GM12878 (cell line): ENCODE data around the gene DMRTC2. TPM values are rescaled to one million over a fixed set of nuclear protein-coding genes. Genes with fewer than 3 reads are reported as not detected.

Experiments
- ATAC-seq: fragments of 200-7000 bp; cut with Tn5 transposase; 3 replicates; pipeline ENCODE4 v1.9.1; 2020; ENCODE audit warnings: mild to moderate bottlenecking, moderate library complexity
- BruUV-seq: library from RNA; stranded (reverse); fragments of 400-500 nt; replicated peaks from 2 replicates; lab custom pipeline; 2021; lab: Mats Ljungman, UMichigan
- CTCF ChIA-PET: fragments of 300-600 bp; sonication (Branson Sonifier 250); formaldehyde crosslinking; extraction: SDS; loops from one replicate; lab custom pipeline; 2021; ENCODE audit warnings: inconsistent platforms; lab: Yijun Ruan, JAX
- POLR2A ChIA-PET: fragments of 350-600 bp; formaldehyde crosslinking; extraction: SDS; loops from one replicate; lab custom pipeline; 2021; ENCODE audit warnings: inconsistent platforms; lab: Charles Lee
- RAD21 ChIA-PET: fragments of 300-600 bp; sonication (Branson Sonifier 250); formaldehyde crosslinking; loops from one replicate; lab custom pipeline; 2023; ENCODE audit warnings: antibody characterized with exemption; ENCODE audit not compliant: unreplicated experiment; lab: Charles Lee
- SMC1A ChIA-PET: fragments of 300-600 bp; sonication (Branson Sonifier 250); formaldehyde crosslinking; loops from one replicate; lab custom pipeline; 2023; ENCODE audit not compliant: unreplicated experiment, uncharacterized antibody; lab: Charles Lee
- DNase-seq: peaks from one replicate; pipeline ENCODE4 v3.0.0-alpha.2; 2011; ENCODE audit warnings: low read depth, low spot score
- FAIRE-seq: peaks from 3 replicates; lab custom pipeline; 2011; peaks lifted over from hg19 to GRCh38; lab: Jason Lieb, UNC
- H2AFZ ChIP-seq: 2 replicates; pipeline ENCODE4 v1.6.0; 2011; ENCODE audit warnings: low read depth, low read length, control low read depth; ENCODE audit not compliant: control insufficient read depth
- H3K27ac ChIP-seq: 2 replicates; pipeline ENCODE4 v1.5.1; 2011; ENCODE audit warnings: control low read depth; ENCODE audit not compliant: control insufficient read depth, insufficient read depth
- H3K27me3 ChIP-seq, 2 experiments: replicated peaks in 1 of 2; 2 replicates each; pipeline versions ENCODE4 v1.6.0 to v1.6.1; 2011; ENCODE audit warnings: low read length in 1 of 2; ENCODE audit not compliant: control insufficient read depth in 2 of 2, insufficient read depth in 2 of 2
- H3K36me3 ChIP-seq, 2 experiments: 2 replicates each; pipeline ENCODE4 v1.5.1; 2011; ENCODE audit warnings: low read length in 1 of 2; ENCODE audit not compliant: control insufficient read depth in 2 of 2, insufficient read depth in 2 of 2
- H3K4me1 ChIP-seq: 2 replicates; pipeline ENCODE4 v1.6.1; 2011; ENCODE audit warnings: mild to moderate bottlenecking, low read length, moderate library complexity, mixed read lengths; ENCODE audit not compliant: control insufficient read depth, insufficient read depth
- H3K4me2 ChIP-seq: 2 replicates; pipeline ENCODE4 v1.6.0; 2011; ENCODE audit warnings: control low read depth; ENCODE audit not compliant: control insufficient read depth, insufficient read depth
- H3K4me3 ChIP-seq: fragments of 200-600 bp; sonication (generic); 2 replicates; pipeline ENCODE4 v1.5.1; 2016
- H3K79me2 ChIP-seq: 2 replicates; pipeline ENCODE4 v1.6.0; 2011; ENCODE audit warnings: low read length; ENCODE audit not compliant: control insufficient read depth, insufficient read depth
- H3K9ac ChIP-seq: 2 replicates; pipeline ENCODE4 v1.8.0; 2011; ENCODE audit warnings: low read length, control low read depth, mixed read lengths; ENCODE audit not compliant: control insufficient read depth, insufficient read depth
- H3K9me3 ChIP-seq: replicated peaks from 3 replicates; pipeline ENCODE4 v1.5.1; 2011; ENCODE audit warnings: mild to moderate bottlenecking, low read length; ENCODE audit not compliant: control insufficient read depth, insufficient read depth
- H4K20me1 ChIP-seq: 2 replicates; pipeline ENCODE4 v1.6.0; 2011; ENCODE audit not compliant: control insufficient read depth, insufficient read depth
- BACH1 ChIP-seq: fragments of 450-650 bp; IDR thresholded peaks from 2 replicates; pipeline ENCODE4 v1.6.1; 2017; ENCODE audit warnings: mild to moderate bottlenecking, borderline replicate concordance
- BRCA1 ChIP-seq: IDR thresholded peaks from 2 replicates; pipeline ENCODE4 v1.6.1; 2011; ENCODE audit warnings: low read depth, low read length, improper control_type of control experiment
- CBX5 ChIP-seq: sonication (generic); IDR thresholded peaks from 2 replicates; pipeline ENCODE4 v1.6.1; 2016; ENCODE audit warnings: low read depth, moderate library complexity, mild to moderate bottlenecking, inconsistent platforms
- EGR1 ChIP-seq, 2 experiments: IDR thresholded peaks; 1 replicate in 1 of 2; 2 replicates in 1 of 2; pipeline ENCODE4 v1.6.1; 2011 to 2012; ENCODE audit warnings: low read depth in 2 of 2, low read length in 2 of 2, borderline replicate concordance in 1 of 2, mild to moderate bottlenecking in 1 of 2, moderate library complexity in 1 of 2
- HCFC1 ChIP-seq: fragments of 150-350 bp; IDR thresholded peaks from 2 replicates; pipeline ENCODE4 v1.6.1; 2014; ENCODE audit warnings: low read length
- HDAC2 ChIP-seq: fragments of 200-600 bp; sonication (generic); IDR thresholded peaks from 2 replicates; pipeline ENCODE4 v1.6.1; 2017
- JUNB ChIP-seq: IDR thresholded peaks from 2 replicates; pipeline ENCODE4 v1.6.1; 2016; ENCODE audit warnings: antibody characterized with exemption, mild to moderate bottlenecking
- MYB ChIP-seq: fragments of 150-350 bp; IDR thresholded peaks from 2 replicates; pipeline ENCODE4 v1.6.1; 2014; ENCODE audit warnings: mild to moderate bottlenecking, low read depth, low read length, borderline replicate concordance
- NR2C2 ChIP-seq: IDR thresholded peaks from 2 replicates; pipeline ENCODE4 v1.6.1; 2011; ENCODE audit warnings: borderline replicate concordance, low read depth; ENCODE audit not compliant: control insufficient read depth, insufficient read length
- POLR2AphosphoS2 ChIP-seq: IDR thresholded peaks from 2 replicates; pipeline ENCODE4 v1.6.1; 2011; ENCODE audit warnings: low read depth, mild to moderate bottlenecking, low read length, improper control_type of control experiment, moderate library complexity
- RFX5 ChIP-seq: IDR thresholded peaks from 2 replicates; pipeline ENCODE4 v1.6.1; 2011; ENCODE audit warnings: low read depth, low read length, improper control_type of control experiment
- SIX5 ChIP-seq: IDR thresholded peaks from 2 replicates; pipeline ENCODE4 v1.6.1; 2011; ENCODE audit warnings: mild to moderate bottlenecking, low read depth, low read length, moderate library complexity; ENCODE audit not compliant: severe bottlenecking
- TBL1XR1 ChIP-seq: IDR thresholded peaks from 2 replicates; pipeline ENCODE4 v1.6.1; 2012; ENCODE audit warnings: low read depth, low read length, improper control_type of control experiment
- TCF3 ChIP-seq: IDR thresholded peaks from 2 replicates; pipeline ENCODE4 v1.6.1; 2012; ENCODE audit warnings: low read depth, mild to moderate bottlenecking, low read length, borderline replicate concordance; ENCODE audit not compliant: insufficient read depth
- WGBS: methylation state at CpG from one replicate; pipeline ENCODE4 v1.1.6; 2016; ENCODE audit warnings: low lambda C conversion rate; ENCODE audit not compliant: insufficient replicate concordance, insufficient coverage; ENCODE audit errors: missing lambda C conversion rate; 5-methylcytosine and 5-hydroxymethylcytosine counted together
- in situ Hi-C: fragments of 300-500 bp; cut with MboI; formaldehyde crosslinking; loops from 9 replicates; pipeline ENCODE4 v1.14.3; 2018; ENCODE audit warnings: mixed read lengths
- intact Hi-C: fragments of 100-400 bp; cut with micrococcal nuclease; formaldehyde crosslinking; loops from one replicate; pipeline ENCODE4 v1.14.2; 2022; ENCODE audit not compliant: unreplicated experiment
- polyA plus RNA-seq, 11 experiments: library from polyadenylated mRNA; depleted of rRNA in 4 of 11; unstranded in 6 of 11; stranded (reverse) in 5 of 11; fragments of >200 nt; fragmentation: Nextera tagmentation in 4 of 11; fragmentation: Illumina TruSeq in 1 of 11; extraction: Ambion mirVana in 4 of 11; extraction: Trizol in 1 of 11; gene quantifications; 1 replicate in 1 of 11; 2 replicates in 10 of 11; pipeline versions ENCODE4 v1.2.1 to v1.2.3, GENCODE V29; 2011 to 2016; ENCODE audit warnings: inconsistent platforms in 2 of 11, missing spikeins in 2 of 11, low read depth in 1 of 11
- total RNA-seq, 4 experiments: library from RNA; depleted of rRNA in 3 of 4; stranded (reverse); fragments of >200 nt in 3 of 4; fragmentation: Illumina TruSeq in 1 of 4; extraction: Trizol in 1 of 4; gene quantifications; 2 replicates each; pipeline versions ENCODE4 v1.2.1 to v1.2.3, GENCODE V29; 2013 to 2021
- TF ChIP-seq, protein P1 (sequence below): fragments of 450-650 bp; IDR thresholded peaks from 2 replicates; pipeline ENCODE4 v1.6.1; 2017; ENCODE audit warnings: mild to moderate bottlenecking, low read depth, inconsistent platforms; ENCODE audit not compliant: poor library complexity, severe bottlenecking
- TF ChIP-seq, protein P2 (sequence below): fragments of 150-350 bp; IDR thresholded peaks from 2 replicates; pipeline ENCODE4 v1.6.1; 2014; ENCODE audit warnings: mild to moderate bottlenecking, low read depth, low read length
- TF ChIP-seq, protein P3 (sequence below): IDR thresholded peaks from 2 replicates; pipeline ENCODE4 v1.6.1; 2012; ENCODE audit warnings: low read depth, low read length, improper control_type of control experiment

The DMRTC2 gene
- total and polyA plus RNA-seq, 10 of the 15 experiments (the other 5 are each of a cell fraction or from before 2014, with no cell fraction given) = not detected

DNA sequence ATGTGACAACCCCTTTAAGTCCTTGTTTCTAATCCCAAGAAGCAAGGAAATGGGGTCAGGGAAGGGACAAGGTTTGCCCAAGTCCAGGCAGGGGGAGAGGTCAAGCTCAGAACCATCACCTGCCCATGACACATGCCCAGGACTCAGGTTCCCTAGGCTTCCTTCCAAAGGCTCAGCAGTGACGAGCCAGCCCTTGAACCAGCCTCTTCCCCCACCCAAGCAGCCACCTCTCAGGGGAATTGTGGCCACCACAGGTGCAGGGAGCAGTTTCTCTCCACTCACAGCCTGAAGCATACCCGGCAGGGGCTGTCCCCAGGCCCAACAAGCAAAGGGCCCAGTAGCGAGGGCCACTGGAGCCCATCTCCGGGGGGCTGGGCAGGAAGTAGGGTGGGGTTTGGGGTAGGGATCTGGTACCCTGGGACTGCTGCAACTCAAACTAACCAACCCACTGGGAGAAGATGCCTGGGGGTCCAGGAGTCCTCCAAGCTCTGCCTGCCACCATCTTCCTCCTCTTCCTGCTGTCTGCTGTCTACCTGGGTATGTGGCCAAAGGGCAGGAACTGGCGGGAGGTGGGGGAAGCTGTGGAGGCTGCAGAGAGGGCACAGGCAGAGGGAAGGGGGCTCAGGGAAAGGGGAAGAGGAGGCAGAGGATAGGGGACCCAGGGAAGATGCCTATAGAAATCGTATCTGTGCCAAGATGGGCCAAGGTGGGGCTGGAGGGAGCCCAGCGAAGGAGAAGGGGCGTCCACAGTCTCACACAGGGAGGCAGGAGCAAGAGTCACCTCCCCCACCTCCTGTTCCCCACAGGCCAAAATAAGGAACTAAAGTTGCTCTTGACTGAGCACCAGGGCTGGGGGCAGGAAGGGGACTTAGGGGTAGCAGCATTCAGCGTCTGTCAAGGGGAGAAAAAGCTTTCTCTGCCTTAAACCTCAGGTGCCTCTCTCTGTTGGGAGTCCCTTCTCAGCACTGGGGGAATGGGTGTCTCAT lies 32.3 kb downstream of the DMRTC2 start, which contains the start of gene CD79A:
CD79A (plus strand) TSS at position 433 of the 986 bp plus-strand sequence; CDS start at position 459, 26 bp downstream.
- intact Hi-C loops = loop anchor here (2.0 kb wide), 1 partner anchor 68 kb away; no protein-coding TSS in a partner anchor
- ATAC-seq = peak; percentile 78
- Histone ChIP-seq H3K9me3 (no peaks in the 10 kb centered on the region), H3K27ac (peak within 1 kb of the TSS; percentile 94), H2AFZ (no peak within 1 kb of the TSS), H3K4me3 (peak within 1 kb of the TSS; percentile 85), H3K79me2 (peaks cover 38% of the 10 kb centered on the region), H3K36me3 (peaks cover 3 to 4% of the 10 kb centered on the region in 2 experiments; a peak in 3 of 4 replicates), H3K9ac (peak within 1 kb of the TSS; percentile 83), H3K4me2 (peak within 1 kb of the TSS; percentile 97), H3K27me3 (no peaks in the 10 kb centered on the region), H3K4me1 (peaks cover 45% of the 10 kb centered on the region), H4K20me1 (no peaks in the 10 kb centered on the region)
- ChIA-PET POLR2A (interaction anchor here (0.9 to 3.7 kb wide), 10 partner anchors 10 to 250 kb away, joined by 3 to 44 read pairs (median 4); partner anchors contain the start of gene RPS19), CTCF (interaction anchor here (0.6 to 9.0 kb wide), 6 partner anchors 10 to 70 kb away, joined by 3 to 136 read pairs (median 12); partner anchors contain the start of genes ARHGEF1 and RPS19), RAD21 (interaction anchor here (0.7 to 8.7 kb wide), 8 partner anchors 8 to 68 kb away, joined by 3 to 120 read pairs (median 7); partner anchors contain the start of genes ARHGEF1, ERFL and RPS19), SMC1A (interaction anchor here (0.6 to 8.2 kb wide), 6 partner anchors 9 to 246 kb away, joined by 3 to 57 read pairs (median 14); partner anchors contain the start of gene RPS19)
- under 1% methylated on average over 9 of the region's 9 CpGs for WGBS
- in situ Hi-C loops = no loop called here
- peak; percentile 92 for DNase-seq
- TSS peak; percentile 94 for BruUV-seq
- FAIRE-seq = peak; percentile 59
- no peak for TF ChIP-seq HCFC1
- peak; percentile 87 for TF ChIP-seq TBL1XR1
- TF ChIP-seq, protein P1, sequence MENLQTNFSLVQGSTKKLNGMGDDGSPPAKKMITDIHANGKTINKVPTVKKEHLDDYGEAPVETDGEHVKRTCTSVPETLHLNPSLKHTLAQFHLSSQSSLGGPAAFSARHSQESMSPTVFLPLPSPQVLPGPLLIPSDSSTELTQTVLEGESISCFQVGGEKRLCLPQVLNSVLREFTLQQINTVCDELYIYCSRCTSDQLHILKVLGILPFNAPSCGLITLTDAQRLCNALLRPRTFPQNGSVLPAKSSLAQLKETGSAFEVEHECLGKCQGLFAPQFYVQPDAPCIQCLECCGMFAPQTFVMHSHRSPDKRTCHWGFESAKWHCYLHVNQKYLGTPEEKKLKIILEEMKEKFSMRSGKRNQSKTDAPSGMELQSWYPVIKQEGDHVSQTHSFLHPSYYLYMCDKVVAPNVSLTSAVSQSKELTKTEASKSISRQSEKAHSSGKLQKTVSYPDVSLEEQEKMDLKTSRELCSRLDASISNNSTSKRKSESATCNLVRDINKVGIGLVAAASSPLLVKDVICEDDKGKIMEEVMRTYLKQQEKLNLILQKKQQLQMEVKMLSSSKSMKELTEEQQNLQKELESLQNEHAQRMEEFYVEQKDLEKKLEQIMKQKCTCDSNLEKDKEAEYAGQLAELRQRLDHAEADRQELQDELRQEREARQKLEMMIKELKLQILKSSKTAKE = peak; percentile 60
- TF ChIP-seq POLR2AphosphoS2 = 0 out of 2 replicates have a peak, but pooled peaks have one; percentile 65
- TF ChIP-seq TCF3 = peak; percentile 99
- no peak for TF ChIP-seq RFX5
- TF ChIP-seq BACH1 = no peak
- peak in 1 of 2 experiments; percentile 42; a peak in 1 of 3 replicates for TF ChIP-seq EGR1 (IDR thresholded peaks at IDR 0.05; ENCODE audit: borderline replicate concordance in 1 of 2, low read depth in 2 of 2, low read length in 2 of 2)
- 0 out of 2 replicates have a peak, but pooled peaks have one; percentile 58 for TF ChIP-seq CBX5
- peak; percentile 72 for TF ChIP-seq MYB
- no peak for TF ChIP-seq SIX5
- TF ChIP-seq, protein P2, sequence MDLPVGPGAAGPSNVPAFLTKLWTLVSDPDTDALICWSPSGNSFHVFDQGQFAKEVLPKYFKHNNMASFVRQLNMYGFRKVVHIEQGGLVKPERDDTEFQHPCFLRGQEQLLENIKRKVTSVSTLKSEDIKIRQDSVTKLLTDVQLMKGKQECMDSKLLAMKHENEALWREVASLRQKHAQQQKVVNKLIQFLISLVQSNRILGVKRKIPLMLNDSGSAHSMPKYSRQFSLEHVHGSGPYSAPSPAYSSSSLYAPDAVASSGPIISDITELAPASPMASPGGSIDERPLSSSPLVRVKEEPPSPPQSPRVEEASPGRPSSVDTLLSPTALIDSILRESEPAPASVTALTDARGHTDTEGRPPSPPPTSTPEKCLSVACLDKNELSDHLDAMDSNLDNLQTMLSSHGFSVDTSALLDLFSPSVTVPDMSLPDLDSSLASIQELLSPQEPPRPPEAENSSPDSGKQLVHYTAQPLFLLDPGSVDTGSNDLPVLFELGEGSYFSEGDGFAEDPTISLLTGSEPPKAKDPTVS = no peak
- TF ChIP-seq BRCA1 = no peak
- TF ChIP-seq JUNB = no peak
- no peak for TF ChIP-seq NR2C2
- TF ChIP-seq, protein P3, sequence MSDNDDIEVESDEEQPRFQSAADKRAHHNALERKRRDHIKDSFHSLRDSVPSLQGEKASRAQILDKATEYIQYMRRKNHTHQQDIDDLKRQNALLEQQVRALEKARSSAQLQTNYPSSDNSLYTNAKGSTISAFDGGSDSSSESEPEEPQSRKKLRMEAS = 0 out of 2 replicates have a peak, but pooled peaks have one; percentile 44
- TF ChIP-seq HDAC2 = no peak
